Measurements from ENCODE around the gene RSRC1. TPM values are rescaled to one million over a fixed set of nuclear protein-coding genes. Genes with fewer than 3 reads are reported as not detected.

RSRC1 gene
- total RNA-seq, 1 donor from 2014 or later: 28.5 TPM

DNA sequence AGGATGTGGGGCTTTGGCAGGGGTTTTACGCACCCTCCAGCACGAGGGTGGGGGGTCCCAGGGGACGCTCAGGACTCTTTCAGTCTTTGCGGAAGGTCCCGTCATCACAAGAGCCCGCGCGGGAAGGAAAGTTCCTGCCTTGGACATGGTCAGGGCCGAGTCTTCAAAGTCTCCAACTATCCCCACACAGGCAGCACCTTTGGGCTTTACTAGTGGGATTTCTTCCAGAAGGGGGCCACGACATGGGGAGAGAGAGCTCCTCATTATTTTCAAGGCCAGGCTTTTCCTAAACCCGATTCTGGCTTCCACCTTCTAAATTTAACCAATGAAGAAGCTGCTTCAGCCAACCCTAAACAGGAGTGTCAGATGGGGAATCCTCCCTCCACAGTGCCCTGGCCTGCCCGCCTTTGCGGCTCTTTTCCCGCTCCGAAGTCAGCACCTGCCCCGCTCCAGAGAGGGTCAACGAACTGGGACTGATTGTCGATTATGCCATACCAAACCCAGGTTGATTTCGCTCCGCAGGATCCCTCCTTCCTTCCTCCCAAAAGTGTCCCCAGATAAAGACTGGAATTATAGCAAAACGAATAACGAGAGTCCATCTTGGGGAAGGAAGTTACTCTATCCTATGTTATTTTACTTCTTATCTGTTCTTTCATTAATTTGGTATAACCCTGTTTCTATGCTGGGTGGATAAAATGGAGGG is 14.6 kb upstream of the RSRC1 start:
- Histone ChIP-seq H3K79me2 (ENCODE audit: insufficient read depth, low read length) (no peaks in the 10 kb centered on the region), H3K27me3 (ENCODE audit: insufficient read depth, low read length) (peaks cover 91% of the 10 kb centered on the region), H3K4me1 (ENCODE audit: insufficient read depth, low read length) (peaks cover 10% of the 10 kb centered on the region), H3K4me2 (ENCODE audit: low read length) (peak overlapping the region; percentile 41), H2AFZ (ENCODE audit: low read depth, low read length) (no peak overlapping the region), H3K9me3 (ENCODE audit: insufficient read depth, low read depth, low read length) (no peaks in the 10 kb centered on the region), H3K27ac (ENCODE audit: low read depth, low read length) (no peak overlapping the region), H3K4me3 (ENCODE audit: insufficient read depth, low read depth, low read length) (no peak overlapping the region), H3K36me3 (ENCODE audit: insufficient read depth, low read length) (no peaks in the 10 kb centered on the region), H3K9ac (ENCODE audit: low read length) (no peak overlapping the region), H4K20me1 (ENCODE audit: insufficient read depth, low read length) (no peaks in the 10 kb centered on the region)
- Mint-ChIP-seq H3K9me3 (ENCODE audit: unreplicated experiment) (peaks cover 2% of the 10 kb centered on the region), H3K4me3 (ENCODE audit: unreplicated experiment) (peak overlapping the region; percentile 40), H3K27me3 (ENCODE audit: low read depth, unreplicated experiment) (peaks cover 71% of the 10 kb centered on the region), H3K4me1 (ENCODE audit: low read depth, unreplicated experiment) (no peaks in the 10 kb centered on the region), H3K36me3 (ENCODE audit: low read depth, unreplicated experiment) (no peaks in the 10 kb centered on the region), H3K27ac (ENCODE audit: unreplicated experiment) (no peak overlapping the region)
- DNase-seq (ENCODE audit: low read depth) (no peak), FAIRE-seq (no peak)
- TF ChIP-seq EZH2 (IDR thresholded peaks at IDR 0.05; ENCODE audit: insufficient read depth, low read length): peak; percentile 73
- TF ChIP-seq, protein P1, sequence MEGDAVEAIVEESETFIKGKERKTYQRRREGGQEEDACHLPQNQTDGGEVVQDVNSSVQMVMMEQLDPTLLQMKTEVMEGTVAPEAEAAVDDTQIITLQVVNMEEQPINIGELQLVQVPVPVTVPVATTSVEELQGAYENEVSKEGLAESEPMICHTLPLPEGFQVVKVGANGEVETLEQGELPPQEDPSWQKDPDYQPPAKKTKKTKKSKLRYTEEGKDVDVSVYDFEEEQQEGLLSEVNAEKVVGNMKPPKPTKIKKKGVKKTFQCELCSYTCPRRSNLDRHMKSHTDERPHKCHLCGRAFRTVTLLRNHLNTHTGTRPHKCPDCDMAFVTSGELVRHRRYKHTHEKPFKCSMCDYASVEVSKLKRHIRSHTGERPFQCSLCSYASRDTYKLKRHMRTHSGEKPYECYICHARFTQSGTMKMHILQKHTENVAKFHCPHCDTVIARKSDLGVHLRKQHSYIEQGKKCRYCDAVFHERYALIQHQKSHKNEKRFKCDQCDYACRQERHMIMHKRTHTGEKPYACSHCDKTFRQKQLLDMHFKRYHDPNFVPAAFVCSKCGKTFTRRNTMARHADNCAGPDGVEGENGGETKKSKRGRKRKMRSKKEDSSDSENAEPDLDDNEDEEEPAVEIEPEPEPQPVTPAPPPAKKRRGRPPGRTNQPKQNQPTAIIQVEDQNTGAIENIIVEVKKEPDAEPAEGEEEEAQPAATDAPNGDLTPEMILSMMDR (IDR thresholded peaks at IDR 0.05; ENCODE audit: insufficient read depth, low read depth, low read length): no peak

DNA sequence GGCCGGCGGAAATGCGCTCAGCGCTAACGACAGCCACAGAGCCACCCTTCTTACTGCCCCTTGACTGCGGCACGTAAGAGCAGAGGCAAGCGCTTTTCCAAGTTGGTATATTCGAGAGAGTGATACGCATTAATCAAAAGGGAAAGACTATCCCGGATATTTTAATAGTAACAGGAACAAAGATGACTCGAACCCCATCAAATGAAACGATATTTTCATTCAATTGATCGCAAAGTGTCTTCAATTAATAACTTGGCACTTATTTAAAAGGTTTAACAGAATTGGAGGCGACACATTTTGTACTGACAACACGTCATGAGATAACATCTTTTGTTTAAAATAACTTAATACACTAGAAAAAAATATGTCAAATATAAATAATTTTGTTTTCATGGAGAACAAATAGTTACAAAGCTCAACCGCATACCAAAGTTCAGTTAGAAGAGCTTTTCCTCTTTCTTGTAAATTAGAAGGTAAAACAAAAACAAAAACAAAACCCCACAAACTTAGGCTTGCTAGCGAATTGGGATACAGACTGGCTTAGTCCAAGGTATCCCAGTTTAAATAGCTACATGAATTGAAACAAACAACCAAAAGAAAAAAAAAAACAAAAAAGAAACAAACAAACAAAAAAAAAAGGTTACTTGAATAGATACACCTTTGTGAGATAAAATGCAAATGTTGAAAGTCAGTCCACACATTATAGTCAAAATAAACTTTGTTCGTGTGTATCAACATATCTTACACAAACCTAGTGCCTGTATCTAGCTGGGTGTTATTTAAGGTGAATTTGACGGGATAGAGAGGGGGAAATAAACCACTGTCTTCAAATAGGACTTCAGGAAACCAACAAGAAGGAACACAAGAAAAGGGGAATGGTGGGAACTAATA is 13.8 kb upstream of the RSRC1 start:
- peaks cover 95% of the 10 kb centered on the region for H3K27me3 ChIP-seq (ENCODE audit: insufficient read depth, low read length)
- no peak overlapping the region for H2AFZ ChIP-seq (ENCODE audit: low read depth, low read length)
- H3K4me2 ChIP-seq (ENCODE audit: low read length): no peak overlapping the region
- H3K27ac Mint-ChIP-seq (ENCODE audit: unreplicated experiment): no peak overlapping the region
- no peak overlapping the region for H3K4me3 ChIP-seq (ENCODE audit: insufficient read depth, low read depth, low read length)
- H3K79me2 ChIP-seq (ENCODE audit: insufficient read depth, low read length): no peaks in the 10 kb centered on the region
- no peak for DNase-seq (ENCODE audit: low read depth)
- H3K9me3 Mint-ChIP-seq (ENCODE audit: unreplicated experiment): peaks cover 2% of the 10 kb centered on the region
- no peak overlapping the region for H3K4me3 Mint-ChIP-seq (ENCODE audit: unreplicated experiment)
- H3K9me3 ChIP-seq (ENCODE audit: insufficient read depth, low read depth, low read length): no peaks in the 10 kb centered on the region
- H3K4me1 ChIP-seq (ENCODE audit: insufficient read depth, low read length): peaks cover 10% of the 10 kb centered on the region
- no peak overlapping the region for H3K9ac ChIP-seq (ENCODE audit: low read length)
- H3K4me1 Mint-ChIP-seq (ENCODE audit: low read depth, unreplicated experiment): no peaks in the 10 kb centered on the region
- H3K27ac ChIP-seq (ENCODE audit: low read depth, low read length): no peak overlapping the region
- no peak for TF ChIP-seq EZH2 (IDR thresholded peaks at IDR 0.05; ENCODE audit: insufficient read depth, low read length)
- TF ChIP-seq, protein P1 (IDR thresholded peaks at IDR 0.05; ENCODE audit: insufficient read depth, low read depth, low read length): no peak
- H3K36me3 ChIP-seq (ENCODE audit: insufficient read depth, low read length): no peaks in the 10 kb centered on the region
- peaks cover 72% of the 10 kb centered on the region for H3K27me3 Mint-ChIP-seq (ENCODE audit: low read depth, unreplicated experiment)
- FAIRE-seq: no peak
- no peaks in the 10 kb centered on the region for H4K20me1 ChIP-seq (ENCODE audit: insufficient read depth, low read length)
- no peaks in the 10 kb centered on the region for H3K36me3 Mint-ChIP-seq (ENCODE audit: low read depth, unreplicated experiment)

Data from astrocyte (in vitro differentiated cells and primary cell).